ENCODE results near the gene ZNF763. TPM values are rescaled to one million over a fixed set of nuclear protein-coding genes. Genes with fewer than 3 reads are reported as not detected.
"Not testable (repeated sequence)": the region's sequence is repeated elsewhere in the genome, so short reads cannot be mapped to it uniquely, and the experiment has no call there.

Gene ZNF763
- total RNA-seq (2014; rRNA removed; shearing (Covaris generic)): not detected in 2 replicates
- not detected in 2 replicates for polyA plus RNA-seq (2014; cell fraction: nucleus; rRNA removed)

GRCh38 chr19:11964858-11965645, at the start of gene ZNF763:
Gene ZNF763, plus strand, starts transcription at chr19:11965040. Its CDS starts 169 bp downstream, at chr19:11965209.
- DNase-seq (ENCODE audit: extremely low read depth, low read depth): no peak

- DNase-seq (ENCODE audit: extremely low read depth, low read depth): no peak
Observed at GRCh38 chr19:11921852-11922495, 42.9 kb upstream of the ZNF763 start.

GRCh38 chr19:11924886-11925650, 39.8 kb upstream of the ZNF763 start, which contains the start of gene ZNF700:
Gene ZNF700, plus strand, starts transcription at chr19:11925107. Its CDS starts 104 bp downstream, at chr19:11925211.
- DNase-seq (ENCODE audit: extremely low read depth, low read depth): no peak

DNA sequence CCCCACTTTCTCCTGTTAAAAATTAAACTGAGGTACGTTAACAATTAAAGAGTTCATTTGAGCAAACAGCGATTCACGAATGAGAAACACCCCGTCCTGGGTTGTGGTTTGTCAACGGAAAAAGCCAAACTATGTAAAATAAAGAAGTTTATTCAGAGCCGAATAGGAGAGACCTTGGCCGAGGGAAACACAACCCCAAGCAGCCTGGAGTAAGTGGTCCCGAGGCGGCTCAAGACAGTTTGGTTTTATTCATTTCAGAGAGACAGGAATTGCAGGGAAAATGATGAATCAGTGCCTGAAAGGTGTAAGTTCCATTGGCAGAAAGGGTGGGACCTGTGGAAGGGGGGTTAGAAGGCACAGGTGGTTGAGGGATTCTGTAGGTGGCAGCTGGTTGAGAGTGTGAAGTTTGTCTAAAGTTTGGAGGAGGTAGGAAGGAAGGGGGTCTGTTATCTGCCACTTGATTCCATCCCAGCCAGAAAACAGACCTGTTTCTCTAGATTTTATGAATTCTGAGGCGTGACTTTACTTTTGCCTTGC, 39.1 kb upstream of the ZNF763 start:
- DNase-seq (ENCODE audit: extremely low read depth, low read depth): not testable (repeated sequence)

DNA sequence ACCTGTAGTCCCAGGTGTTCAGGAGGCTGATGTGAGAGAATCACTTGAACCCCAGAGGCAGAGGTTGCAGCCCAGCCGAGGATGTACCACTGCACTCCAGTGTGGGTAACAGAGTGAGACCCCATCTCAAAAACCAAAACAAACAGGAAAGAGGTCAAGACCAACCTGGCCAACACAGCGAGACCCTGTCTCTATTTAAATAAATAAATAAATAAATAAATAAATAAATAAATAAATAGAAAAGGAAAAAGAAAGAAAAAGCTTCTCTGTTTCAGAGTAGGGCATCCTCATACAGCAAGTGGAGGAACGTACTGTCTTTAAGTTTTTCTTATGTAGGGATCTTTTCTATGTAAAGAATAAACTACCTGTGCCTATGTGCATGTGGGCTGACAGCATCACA, 37.6 kb upstream of the ZNF763 start:
- DNase-seq (ENCODE audit: extremely low read depth, low read depth): no peak

- DNase-seq (ENCODE audit: extremely low read depth, low read depth): no peak
Observed at GRCh38 chr19:11931051-11931450, 33.8 kb upstream of the ZNF763 start.

GRCh38 chr19:11931513-11931912, 33.3 kb upstream of the ZNF763 start:
- no peak for DNase-seq (ENCODE audit: extremely low read depth, low read depth)

- not testable (repeated sequence) for DNase-seq (ENCODE audit: extremely low read depth, low read depth)
Observed at GRCh38 chr19:11935829-11936228, 29.0 kb upstream of the ZNF763 start.

GRCh38 chr19:11938383-11938782, 26.5 kb upstream of the ZNF763 start:
- DNase-seq (ENCODE audit: extremely low read depth, low read depth): not testable (repeated sequence)

DNA sequence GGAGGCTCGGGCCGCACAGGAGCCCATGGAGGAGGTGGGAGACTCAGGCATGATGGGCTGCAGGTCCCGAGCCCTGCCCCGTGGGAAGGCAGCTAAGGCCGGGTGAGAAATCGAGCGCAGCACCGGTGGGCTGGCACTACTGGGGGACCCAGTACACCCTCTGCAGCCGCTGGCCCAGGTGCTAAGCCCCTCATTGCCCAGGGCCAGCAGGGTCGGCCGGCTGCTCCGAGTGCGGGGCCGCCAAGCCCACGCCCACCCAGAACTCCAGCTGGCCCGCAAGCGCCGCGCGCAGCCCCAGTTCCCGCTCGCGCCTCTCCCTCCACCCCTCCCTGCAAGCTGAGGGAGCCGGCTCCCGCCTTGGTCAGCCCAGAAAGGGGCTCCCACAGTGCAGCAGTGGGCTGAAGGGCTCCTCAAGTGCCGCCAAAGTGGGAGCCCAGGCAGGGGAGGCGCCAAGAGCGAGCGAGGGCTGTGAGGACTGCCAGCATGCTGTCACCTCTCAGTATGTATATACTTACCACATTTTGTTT, 23.4 kb upstream of the ZNF763 start:
- not testable (repeated sequence) for DNase-seq (ENCODE audit: extremely low read depth, low read depth)

- DNase-seq (ENCODE audit: extremely low read depth, low read depth): no peak
Observed at GRCh38 chr19:11942008-11942842, 22.6 kb upstream of the ZNF763 start.

- no peak for DNase-seq (ENCODE audit: extremely low read depth, low read depth)
Observed at GRCh38 chr19:11942843-11943108, 22.1 kb upstream of the ZNF763 start.

GRCh38 chr19:11944656-11945055, 20.2 kb upstream of the ZNF763 start:
- no peak for DNase-seq (ENCODE audit: extremely low read depth, low read depth)

DNA sequence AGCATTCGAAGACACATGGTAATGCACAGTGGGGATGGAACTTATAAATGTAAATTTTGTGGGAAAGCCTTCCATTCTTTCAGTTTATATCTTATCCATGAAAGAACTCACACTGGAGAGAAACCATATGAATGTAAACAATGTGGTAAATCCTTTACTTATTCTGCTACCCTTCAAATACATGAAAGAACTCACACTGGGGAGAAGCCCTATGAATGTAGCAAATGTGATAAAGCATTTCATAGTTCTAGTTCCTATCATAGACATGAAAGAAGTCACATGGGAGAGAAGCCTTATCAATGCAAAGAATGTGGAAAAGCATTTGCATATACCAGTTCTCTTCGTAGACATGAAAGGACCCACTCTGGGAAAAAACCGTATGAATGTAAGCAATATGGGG, 16.2 kb upstream of the ZNF763 start:
- no peak for DNase-seq (ENCODE audit: extremely low read depth, low read depth)

DNA sequence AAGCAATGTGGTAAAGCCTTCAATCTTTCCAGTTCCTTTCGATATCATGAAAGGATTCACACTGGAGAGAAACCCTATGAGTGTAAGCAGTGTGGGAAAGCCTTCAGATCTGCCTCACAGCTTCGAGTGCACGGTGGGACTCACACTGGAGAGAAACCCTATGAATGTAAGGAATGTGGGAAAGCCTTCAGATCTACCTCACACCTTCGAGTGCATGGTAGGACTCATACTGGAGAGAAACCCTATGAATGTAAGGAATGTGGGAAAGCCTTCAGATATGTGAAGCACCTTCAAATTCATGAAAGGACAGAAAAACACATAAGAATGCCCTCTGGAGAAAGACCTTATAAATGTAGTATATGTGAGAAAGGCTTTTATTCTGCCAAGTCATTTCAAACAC, 15.6 kb upstream of the ZNF763 start:
- DNase-seq (ENCODE audit: extremely low read depth, low read depth): no peak

GRCh38 chr19:11949614-11950080, 15.2 kb upstream of the ZNF763 start:
- not testable (repeated sequence) for DNase-seq (ENCODE audit: extremely low read depth, low read depth)

DNA sequence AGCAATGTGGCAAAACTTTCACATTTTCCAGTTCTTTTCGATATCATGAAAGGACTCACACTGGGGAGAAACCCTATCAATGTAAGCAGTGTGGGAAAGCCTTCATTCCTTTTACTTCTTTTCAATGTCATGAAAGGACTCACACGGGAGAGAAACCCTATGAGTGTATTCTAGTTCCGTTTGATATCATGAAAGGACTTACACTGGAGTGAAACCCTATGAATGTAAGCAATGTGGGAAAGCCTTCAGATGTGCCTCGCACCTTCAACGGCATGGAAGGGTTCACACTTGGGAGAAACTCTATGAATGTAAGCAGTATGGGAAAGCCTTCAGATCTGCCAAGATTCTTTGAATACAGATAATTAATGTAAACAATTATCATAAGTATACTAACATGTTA, 14.5 kb upstream of the ZNF763 start:
- DNase-seq (ENCODE audit: extremely low read depth, low read depth): no peak

DNA sequence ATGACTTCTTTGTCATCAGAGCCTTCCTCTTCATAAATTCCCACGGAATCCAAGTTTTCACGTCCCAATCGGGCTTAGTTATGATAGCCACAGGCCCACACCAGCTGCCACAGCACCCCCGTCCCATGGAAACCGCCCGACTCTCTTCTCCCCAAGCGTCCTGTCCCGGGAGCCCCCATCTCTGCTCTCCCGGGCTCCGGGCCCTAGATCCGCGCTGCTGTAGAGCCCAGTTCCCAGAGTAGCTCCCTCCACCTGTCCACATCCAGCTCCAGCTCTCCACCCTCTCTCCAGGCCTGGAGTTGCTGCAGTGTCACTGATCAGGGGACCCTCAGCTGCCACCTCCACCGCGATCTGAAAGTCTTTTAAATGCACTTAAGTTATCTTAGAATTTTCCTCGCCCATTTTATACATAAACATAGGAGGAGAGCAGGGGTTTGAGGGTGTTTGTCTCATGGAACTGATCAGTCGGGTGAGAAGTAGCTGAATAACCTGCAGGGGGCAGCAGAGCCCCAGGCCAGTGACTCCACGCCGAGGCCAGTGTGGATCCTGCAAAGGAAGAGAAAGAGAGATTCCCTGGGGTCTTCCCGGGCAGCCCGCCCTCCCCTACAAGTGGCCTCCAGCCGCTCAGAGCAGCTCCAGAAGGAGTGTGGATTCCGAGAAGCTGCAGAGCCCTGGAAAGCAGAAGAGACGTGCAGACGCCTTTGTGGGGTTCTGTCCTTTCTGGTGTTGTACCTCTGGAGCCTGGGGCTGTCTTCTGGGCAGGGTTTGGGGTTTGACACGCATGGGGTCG, 1.1 kb upstream of the ZNF763 start:
- DNase-seq (ENCODE audit: extremely low read depth, low read depth): no peak

DNA sequence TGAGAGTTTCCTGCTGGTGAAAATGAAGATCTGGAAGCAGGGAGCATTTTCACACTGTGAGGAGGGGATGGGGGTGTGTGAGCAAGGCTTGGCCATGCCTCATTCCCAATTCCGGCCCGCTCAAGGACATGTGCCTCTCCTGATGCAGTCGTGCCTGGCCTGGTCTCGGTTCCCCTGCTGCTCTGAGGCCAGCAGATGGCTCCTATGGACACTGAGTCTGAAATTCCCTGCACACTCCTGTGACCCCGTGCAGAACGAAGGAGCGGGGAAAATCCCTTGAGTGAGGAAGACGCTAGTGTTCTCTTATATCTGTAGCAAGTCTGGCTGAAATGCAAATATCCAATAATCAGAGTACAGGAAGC, 363 bp upstream of the ZNF763 start:
- DNase-seq (ENCODE audit: extremely low read depth, low read depth): no peak
